ENCODE data around the gene SIK2.
"Not testable (repeated sequence)": the region's sequence is repeated elsewhere in the genome, so short reads cannot be mapped to it uniquely, and the experiment has no call there.

The SIK2 gene

GRCh38 chr11:111759778-111760407 lies 157.6 kb downstream of the SIK2 start:
- DNase-seq (ENCODE audit: low read depth in 2 of 2) = no peak

DNA sequence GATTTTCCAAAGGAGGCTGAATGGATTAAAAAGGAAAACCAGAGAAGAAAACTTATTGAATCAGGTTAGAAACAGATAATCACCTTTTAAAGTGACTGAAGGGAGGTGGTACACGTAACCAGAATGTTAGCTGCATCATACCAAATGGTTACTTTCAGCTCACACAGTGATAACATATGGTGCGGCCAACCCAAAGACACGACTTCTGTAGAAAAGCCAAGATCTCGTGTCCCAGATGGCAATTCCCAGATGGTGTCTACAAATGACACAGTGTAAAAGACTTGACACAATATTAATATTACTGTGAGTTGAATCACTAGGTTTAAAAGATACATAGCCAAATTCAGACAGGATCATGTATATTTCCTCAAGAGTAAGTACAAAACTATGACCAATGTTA lies 158.8 kb downstream of the SIK2 start:
- no peak for DNase-seq (ENCODE audit: low read depth in 2 of 2)

DNA sequence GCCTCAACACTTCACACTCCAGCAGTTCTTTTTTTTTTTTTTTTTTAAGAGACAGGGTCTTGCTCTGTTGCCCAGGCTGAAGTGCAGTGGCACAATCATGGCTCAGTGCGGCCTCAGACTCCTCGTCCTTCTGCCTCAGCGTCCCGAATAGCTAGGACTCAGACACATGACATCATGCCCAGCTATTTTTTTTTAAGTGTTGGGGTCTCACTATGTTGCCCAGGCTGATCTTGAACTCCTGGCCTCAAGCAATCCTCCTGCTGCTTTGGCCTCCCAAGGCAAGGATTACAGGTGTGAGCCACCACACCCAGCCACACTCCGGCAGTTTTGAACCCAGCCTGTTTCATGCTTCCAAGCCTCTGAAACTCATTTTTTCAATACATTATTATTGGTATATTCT lies 160.3 kb downstream of the SIK2 start:
- DNase-seq (ENCODE audit: low read depth in 2 of 2) = no peak

DNA sequence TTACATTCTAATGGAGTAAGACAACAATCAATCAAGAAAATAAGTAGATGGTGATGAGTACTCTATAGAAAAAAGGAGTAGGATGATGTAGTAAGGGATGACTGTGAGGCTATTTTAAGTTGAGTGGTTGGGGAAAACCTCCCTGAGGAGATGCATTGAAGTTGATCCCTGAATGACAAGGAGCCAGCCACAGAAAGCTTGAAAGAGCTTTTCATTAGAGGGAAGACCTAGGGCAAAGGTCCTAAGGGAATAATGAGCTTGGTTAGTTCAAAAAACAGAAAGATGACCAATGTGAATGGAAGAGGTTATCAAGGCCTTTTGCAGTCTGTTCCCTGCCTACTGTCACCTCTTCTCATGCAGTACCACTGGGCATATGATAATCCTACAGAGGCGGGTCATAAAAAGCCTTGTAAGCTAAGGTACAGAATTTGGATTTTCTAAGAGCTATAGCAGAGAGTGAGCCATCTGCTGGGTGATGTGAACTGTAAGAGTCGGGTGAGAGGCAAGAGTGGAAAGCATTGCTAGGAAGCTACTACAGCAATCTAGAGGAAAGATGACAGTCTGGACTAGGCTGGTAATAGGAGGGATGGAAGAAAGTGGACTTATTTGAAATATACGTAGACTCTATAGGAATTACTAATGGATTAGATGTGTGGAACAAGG lies 160.9 kb downstream of the SIK2 start:
- no peak for DNase-seq (ENCODE audit: low read depth in 2 of 2)

GRCh38 chr11:111764621-111765020 lies 162.4 kb downstream of the SIK2 start:
- DNase-seq (ENCODE audit: low read depth in 2 of 2) = no peak

DNA sequence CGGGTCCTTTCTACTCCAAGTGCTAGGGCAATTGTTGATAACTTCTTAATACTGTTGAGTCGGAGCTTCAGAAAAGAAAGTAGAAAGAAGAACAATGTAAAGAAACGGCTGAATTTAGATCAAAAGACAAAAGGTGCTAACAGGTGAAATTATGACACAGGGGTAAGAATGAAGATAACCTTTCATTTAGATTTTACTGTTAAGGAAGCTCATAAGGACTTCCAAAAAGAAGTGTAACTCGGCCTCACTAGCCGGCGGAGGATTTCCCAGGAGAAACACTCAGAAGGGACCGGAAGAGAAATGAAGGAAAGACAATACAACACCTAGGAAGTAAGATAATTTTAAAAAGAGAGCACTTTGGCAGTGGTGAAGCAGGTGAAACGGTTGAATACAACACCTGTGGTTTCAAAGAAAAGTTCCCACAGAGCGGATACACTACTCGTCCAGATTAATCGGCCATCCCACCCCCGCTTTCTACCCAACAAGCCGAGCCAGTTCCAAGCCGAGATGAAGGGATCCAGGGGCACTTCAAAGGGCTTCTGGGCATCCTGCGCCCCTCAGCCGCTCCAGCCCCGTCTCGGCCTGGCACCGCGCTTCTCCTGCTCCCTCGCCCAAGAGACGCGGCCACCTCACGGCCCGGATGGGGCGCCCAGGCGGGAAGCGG lies 163.2 kb downstream of the SIK2 start:
- DNase-seq (ENCODE audit: low read depth in 2 of 2) = peak in 1 of 2 donors; percentile 2

DNA sequence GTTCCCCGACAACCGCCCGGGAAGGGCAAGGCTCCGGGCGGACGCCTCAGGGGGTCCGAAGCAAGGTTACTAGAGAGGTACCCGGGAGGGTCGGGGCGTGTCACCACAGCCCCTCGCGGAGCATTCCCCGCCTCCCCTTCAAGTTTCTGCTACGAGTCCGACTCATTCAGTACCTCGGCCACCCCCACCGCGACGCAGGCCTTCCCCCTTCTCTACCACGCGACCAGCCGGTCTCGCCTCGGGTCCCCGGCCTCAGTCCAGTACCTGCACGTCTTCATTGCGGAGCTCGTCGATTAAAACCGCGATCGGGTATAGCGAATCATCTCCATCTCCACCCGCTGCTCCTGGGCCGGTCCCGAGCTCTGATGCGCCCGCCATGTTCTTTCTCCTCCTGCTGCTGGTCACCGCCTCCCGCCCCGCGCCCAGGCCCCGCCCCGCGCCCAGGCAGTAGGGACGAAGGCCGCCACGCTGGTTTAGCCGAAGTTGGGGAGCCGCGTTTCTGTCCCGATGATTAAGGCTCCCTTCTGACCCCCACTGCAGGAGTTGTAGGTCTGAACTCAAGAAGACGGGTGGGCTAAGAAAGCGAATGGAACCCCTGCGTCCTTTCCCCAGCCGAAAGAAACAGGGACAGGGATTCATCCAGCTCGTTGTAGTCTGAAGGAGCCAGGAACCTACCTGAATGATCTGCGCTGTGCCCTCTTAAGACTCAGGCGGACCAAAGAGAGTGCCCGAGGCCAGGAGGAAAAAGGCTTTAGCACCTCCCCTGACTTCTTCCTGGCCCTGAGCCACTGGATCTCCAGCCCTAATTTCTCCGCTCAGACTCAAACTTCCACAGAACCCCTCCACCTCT lies 164.0 kb downstream of the SIK2 start, which contains the start of gene PPP2R1B:
TSS of gene PPP2R1B (minus strand) at position 406 of the 850 bp plus-strand sequence. CDS start at position 378, 28 bp downstream.
- peak; percentile 48 to 57 for DNase-seq (ENCODE audit: low read depth in 2 of 2)

DNA sequence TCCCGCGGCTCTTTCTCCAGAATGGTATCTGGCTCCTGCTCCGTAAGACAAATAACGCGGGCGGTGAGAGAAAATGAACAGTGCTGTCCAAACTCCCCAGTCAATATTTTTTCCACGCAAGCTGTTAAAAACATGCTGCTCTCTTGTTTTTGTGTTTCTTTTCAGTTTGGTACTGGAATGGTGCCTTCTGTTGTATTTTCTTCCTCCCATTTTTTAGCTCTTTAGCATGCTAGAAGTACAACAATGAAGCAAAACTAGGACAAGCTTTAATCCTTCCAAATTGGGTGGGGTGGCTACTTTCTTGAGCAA lies 164.5 kb downstream of the SIK2 start:
- no peak for DNase-seq (ENCODE audit: low read depth in 2 of 2)

- DNase-seq (ENCODE audit: low read depth in 2 of 2) = no peak
Measured at GRCh38 chr11:111770581-111771134, 168.4 kb downstream of the SIK2 start.

DNA sequence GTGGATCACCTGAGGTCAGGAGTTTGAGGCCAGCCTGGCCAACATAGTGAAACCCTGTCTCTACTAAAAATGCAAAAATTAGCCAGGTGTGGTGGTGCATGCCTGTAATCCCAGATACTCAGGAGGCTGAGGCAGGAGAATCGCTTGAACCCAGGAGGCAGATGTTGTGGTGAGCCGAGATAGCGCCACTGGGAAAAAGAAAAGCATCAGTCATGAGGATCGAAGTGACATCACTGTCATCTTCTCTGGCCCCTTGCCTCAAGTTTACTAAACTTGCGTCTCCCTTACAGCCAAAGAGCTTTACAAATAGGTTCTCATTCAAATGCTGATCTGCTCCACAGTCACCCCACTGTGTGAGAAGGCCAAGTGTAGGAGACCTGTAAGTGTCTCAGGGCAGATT lies 169.0 kb downstream of the SIK2 start:
- DNase-seq (ENCODE audit: low read depth in 2 of 2) = not testable (repeated sequence)

DNA sequence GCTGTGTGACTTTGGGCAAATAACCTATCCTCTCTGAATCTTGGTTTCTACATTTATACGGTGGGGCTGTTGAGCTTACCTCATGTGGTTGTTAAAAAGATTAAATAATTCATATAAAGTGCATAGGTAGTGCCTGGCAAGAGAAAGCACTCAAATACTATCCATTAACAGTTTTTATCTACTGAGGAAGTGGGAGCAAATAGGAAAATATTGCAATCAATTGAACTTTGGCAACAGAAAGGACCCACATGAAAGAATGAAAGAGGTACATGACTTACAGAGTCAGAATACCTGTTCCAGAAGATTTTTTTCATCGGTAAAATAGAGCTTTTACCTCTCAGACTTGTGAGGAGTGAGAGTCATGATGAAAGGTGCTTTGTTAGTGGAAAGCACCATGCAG lies 170.3 kb downstream of the SIK2 start:
- no peak for DNase-seq (ENCODE audit: low read depth in 2 of 2)

DNA sequence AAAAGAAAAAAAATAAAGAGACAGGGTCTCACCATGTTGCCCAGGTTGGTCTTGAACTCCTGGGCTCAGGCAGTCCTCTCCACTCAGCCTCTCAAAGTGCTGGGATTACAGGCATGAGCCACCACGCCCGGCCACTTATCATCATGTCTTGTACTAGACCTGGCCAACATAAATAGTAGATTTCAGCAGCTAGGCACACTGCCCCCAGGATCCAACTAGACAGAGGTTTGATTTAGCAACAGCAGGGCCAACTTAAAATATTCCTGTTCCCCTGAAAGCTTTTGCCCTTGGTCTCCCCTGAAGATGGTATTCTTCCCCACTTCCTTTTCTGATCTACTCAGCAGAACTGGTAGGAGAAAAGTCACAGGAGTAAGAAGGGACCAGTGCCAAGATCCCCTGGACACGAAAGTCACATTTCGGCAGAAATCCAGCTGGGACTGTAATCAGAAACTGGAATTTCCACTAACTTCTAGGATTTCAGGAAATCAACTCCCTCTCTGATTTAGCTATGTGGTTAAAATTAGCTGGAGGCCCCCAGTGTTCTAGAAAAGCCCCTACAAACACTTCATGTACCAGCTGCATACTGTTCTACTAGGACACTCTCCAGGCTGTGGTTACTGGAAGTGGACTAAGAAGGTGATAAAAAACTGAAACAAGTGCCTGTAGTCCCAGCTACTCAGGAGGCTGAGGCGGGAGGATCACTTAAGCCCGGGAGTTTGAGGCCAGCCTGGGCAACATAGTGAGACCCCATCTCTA lies 172.9 kb downstream of the SIK2 start:
- DNase-seq (ENCODE audit: low read depth in 2 of 2) = no peak

DNA sequence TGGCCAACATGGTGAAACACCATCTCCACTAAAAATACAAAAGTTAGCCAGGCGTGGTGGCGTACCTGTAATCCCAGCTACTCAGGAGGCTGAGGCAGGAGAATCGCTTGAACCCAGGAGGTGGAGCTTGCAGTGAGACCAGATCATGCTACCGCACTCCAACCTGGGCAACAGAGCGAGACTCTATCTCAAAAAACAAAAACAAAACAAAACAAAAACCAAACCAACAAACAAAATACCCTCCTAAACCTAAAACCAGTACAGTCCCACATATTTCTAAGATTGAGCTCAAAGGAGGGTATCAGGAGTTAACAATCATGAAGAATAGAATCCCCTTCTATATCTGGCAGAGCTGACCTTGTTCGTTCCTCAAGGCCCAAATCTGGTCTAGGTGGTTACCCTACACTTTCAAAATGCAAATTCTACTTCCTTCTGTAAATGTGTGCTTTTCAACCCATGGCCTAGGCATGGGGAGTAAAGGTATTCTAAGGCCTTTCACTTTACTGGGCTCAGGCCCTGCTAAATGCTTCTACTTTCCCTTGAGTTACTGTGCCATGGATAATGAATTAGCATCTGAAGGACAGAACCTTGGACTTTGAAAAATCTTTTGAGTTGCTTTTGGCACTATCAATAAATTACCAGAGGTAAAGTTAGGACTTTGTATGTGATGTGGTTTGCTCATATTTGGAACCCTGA lies 174.3 kb downstream of the SIK2 start:
- DNase-seq (ENCODE audit: low read depth in 2 of 2) = no peak

GRCh38 chr11:111777094-111778046 lies 175.1 kb downstream of the SIK2 start:
- no peak for DNase-seq (ENCODE audit: low read depth in 2 of 2)

DNA sequence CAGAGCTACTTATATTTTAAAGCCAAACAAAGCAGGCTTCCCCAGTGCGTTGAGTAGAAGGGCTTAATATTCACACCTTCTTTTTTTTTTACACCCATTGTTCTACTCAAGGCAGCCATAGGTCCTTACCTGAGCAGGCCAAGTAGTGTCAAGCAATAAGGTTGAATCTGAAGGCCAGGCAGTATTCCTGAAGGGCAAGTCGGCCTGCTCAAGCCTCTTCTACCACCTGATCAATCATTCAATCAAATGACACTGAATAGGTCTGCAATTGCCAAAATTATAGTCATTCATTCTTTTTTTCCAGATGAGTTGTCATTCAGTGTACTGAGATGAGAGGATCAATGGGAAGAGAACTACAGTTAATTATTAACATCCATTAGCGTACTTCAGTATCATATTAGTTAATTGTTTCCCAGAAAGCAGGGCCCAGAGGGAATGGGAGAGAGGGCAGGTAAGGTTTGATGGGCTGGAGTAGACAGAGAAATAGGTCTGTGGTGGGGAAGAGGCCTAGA lies 175.9 kb downstream of the SIK2 start:
- DNase-seq (ENCODE audit: low read depth in 2 of 2) = no peak

- no peak for DNase-seq (ENCODE audit: low read depth in 2 of 2)
Measured at GRCh38 chr11:111779118-111779517, 176.9 kb downstream of the SIK2 start.

Measured in stimulated activated CD4-positive, alpha-beta T cell treated with anti-CD3 and anti-CD28 coated beads, Interleukin-15, amount 100 ng/mL, for 48 hours (primary cell).